ENCODE data around the gene TBC1D24.

DNA sequence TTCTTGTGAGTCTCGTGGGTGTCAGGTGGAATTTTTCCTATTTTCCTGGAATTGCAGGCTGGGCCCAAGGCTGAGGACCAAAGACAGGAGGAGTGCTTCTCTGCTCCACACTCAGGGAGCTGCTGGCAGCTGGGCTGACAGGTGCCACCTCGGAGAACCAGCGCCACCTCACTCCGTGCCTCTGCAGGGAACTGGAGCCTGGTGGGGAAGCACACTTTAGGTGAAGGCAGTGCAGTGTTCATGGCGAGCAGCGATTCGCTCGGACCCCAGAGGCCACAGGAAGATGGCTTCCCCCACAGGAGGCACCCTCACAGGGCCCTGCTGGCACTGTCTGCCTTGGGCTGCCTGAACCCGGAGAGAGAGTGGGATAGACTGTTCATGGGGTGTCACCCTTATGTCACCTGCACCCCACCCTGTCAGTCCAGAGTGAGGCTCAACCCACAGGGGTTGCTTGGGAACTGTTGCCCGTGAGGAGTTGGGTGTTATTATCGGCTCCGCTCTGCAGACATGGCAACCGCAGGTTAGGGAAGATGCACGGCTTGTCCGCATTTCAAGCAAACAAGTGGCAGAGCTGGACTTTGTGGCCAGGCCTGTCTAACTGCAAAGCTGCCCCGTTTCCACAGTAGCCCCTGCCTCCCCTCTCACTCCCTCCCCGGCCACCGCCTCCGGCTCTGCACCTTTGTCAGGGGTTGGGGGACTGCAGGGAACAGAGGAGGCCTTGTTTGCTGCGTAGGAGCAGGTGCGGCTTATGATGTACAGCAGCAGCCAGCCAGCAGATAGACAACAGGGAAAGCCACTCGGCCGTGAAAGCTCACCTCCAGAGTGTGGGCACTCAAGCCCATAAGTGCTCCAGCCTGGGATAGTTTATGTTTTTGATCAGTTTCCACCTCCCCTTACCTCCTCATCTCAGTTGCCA lies 15.5 kb downstream of the TBC1D24 start:
- TF ChIP-seq, protein P1, sequence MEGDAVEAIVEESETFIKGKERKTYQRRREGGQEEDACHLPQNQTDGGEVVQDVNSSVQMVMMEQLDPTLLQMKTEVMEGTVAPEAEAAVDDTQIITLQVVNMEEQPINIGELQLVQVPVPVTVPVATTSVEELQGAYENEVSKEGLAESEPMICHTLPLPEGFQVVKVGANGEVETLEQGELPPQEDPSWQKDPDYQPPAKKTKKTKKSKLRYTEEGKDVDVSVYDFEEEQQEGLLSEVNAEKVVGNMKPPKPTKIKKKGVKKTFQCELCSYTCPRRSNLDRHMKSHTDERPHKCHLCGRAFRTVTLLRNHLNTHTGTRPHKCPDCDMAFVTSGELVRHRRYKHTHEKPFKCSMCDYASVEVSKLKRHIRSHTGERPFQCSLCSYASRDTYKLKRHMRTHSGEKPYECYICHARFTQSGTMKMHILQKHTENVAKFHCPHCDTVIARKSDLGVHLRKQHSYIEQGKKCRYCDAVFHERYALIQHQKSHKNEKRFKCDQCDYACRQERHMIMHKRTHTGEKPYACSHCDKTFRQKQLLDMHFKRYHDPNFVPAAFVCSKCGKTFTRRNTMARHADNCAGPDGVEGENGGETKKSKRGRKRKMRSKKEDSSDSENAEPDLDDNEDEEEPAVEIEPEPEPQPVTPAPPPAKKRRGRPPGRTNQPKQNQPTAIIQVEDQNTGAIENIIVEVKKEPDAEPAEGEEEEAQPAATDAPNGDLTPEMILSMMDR (IDR thresholded peaks at IDR 0.05) = no peak
- no peak for TF ChIP-seq EZH2 (IDR thresholded peaks at IDR 0.05; ENCODE audit: borderline replicate concordance, insufficient read depth, low read depth, low read length, poor library complexity, severe bottlenecking)

Data from B cell (primary cell).